Adipose tissue (tissue), 3 donors: ENCODE measurements around the gene FAM174B. TPM values are rescaled to one million over a fixed set of nuclear protein-coding genes. Genes with fewer than 3 reads are reported as not detected.

Experiments
- H3K27ac ChIP-seq: one replicate; pipeline ENCODE4 v1.5.1; 2013; ENCODE audit warnings: low read depth, low read length
- WGBS, 3 donors: extraction: QIAGEN DNeasy Blood & Tissue Kit; methylation state at CpG; one replicate each; pipeline ENCODE4 v1.1.7; 2013; 5-methylcytosine and 5-hydroxymethylcytosine counted together
- polyA plus RNA-seq, 3 donors: library from polyadenylated mRNA; stranded (reverse); fragments of 200-250 nt; gene quantifications; one replicate each; pipeline ENCODE4 v1.2.3, GENCODE V29; 2013
- donor health status: healthy with polysubstance abuse.
- donor health status: Bipolar disorder and iron deficiency.
- donor health status: healthy.

FAM174B gene
- polyA plus RNA-seq = 10 to 100 TPM in 1 of 3 donors, 1 to 10 TPM in 2; 4.5 to 50.8 (median 7.8) TPM

DNA sequence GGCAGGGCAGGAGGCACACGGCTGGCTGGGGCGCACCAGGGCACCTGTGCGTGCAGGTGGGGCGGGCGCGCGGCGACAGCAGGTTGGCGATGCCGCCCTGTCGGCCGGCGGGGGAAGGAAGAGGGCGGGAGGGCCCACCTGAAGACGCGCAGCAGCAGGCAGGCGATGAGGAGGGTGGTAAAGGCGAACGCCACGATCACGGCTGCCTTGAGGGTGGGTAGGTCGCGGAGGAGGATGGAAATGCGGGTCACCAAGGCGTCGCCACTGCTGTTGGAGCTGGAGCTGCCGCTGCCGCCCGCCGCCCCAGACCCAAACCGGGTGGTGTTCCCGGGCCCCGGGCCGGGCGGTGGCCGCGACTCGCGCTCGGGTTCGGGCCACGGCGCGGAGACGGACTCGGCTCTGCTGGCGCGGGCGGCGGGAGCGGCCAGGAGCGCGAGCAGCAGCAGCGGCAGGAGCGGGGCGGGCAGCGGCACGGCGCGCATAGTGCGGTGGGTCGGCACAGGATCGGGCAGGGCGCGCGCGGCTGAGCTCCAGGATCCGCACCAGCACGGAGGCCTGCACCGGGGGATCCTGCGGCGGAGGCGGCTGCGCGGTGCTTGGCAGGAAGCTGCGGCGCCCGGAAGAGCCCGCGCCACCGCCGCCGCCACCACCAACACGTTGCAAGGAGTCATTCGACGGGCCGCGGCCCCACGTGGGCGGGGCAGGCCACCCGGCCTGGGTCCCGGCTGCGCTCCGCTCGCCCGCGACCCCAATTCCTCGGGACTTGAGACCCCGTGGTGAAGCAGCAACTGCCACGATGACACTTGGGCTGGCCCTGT is at the start of gene FAM174B:
FAM174B (minus strand) TSS at position 598 of the 818 bp plus-strand sequence.
- 1% methylated on average over 62 to 100 of the region's 100 CpGs for WGBS, 3 donors
- H3K27ac ChIP-seq = no peak within 1 kb of the TSS

DNA sequence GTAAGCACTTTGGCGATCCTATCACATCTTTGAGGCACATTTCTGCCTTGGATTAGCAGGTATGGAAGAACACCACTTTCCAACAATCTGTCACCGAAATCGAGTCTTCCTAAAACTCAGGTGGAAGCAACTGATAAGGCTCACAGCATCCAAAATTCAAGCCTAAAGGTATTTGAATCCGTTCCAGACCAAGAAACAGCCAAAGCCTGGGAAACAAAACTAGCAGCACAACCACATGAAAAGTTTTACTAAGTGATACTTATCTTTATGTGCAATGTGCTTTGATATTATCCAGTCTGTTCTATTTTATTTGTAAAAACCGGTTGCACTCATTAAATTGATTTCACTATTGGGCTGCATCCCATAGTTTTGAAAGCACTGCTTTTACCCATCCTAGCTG is 40.5 kb upstream of the FAM174B start:
- WGBS, 3 donors = 59 to 69% (median 63%) methylated on average over 5 of the region's 5 CpGs
- no peak overlapping the region for H3K27ac ChIP-seq

GRCh38 chr15:92693691-92694331 is 38.2 kb upstream of the FAM174B start:
- whole genome bisulfite sequencing, 3 donors = 65 to 76% (median 70%) methylated on average over 5 of the region's 5 CpGs
- H3K27ac ChIP-seq = no peak overlapping the region

DNA sequence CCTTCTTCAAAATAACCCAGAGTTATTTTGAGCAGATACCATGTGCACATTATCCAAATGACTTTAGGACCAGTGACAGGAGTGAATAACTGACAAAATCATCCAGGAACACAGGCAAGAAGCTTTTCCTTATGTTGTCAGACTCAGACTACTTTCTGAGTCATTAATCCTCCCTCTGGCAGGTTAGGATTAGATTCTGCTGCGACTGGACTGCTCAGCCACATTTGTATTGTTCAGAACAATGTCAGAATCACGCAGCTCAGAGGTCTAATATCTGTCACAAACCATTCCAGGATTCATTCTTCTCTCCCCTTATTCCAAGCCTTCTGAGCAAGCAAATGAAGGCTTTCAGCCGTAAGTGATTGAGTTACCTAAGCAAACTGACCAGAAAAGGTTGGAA is 34.8 kb upstream of the FAM174B start:
- WGBS, 3 donors = 89 to 92% (median 92%) methylated on average over 3 of the region's 3 CpGs
- no peak overlapping the region for H3K27ac ChIP-seq

DNA sequence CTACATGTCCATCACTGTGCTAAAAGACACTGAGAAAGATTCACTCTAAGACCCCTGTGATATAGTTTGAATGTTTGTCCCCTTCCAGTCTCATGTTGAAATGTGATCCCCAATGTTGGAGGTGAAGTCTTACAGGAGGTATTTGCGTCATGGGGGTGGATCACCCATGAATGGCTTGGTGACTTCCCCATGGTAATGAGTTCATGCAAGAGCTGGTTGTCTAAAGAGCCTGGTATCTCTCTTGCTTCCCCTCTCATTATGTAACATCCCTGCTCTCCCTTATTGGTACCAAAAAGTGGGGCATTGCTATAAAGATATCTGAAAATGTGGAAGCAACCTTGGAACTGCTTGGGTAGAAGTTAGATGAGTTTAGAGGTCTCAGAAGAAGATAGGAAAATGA is 32.2 kb upstream of the FAM174B start:
- 60 to 100% (median 81%) methylated on average over 1 of the region's 1 CpG for WGBS, 3 donors
- no peak overlapping the region for H3K27ac ChIP-seq

- no peak overlapping the region for H3K27ac ChIP-seq
- WGBS, 3 donors = 89 to 95% (median 95%) methylated on average over 4 of the region's 4 CpGs
Observed at GRCh38 chr15:92687195-92687602, 31.6 kb upstream of the FAM174B start.

- H3K27ac ChIP-seq = no peak overlapping the region
- 44 to 82% (median 79%) methylated on average over 6 of the region's 6 CpGs for WGBS, 3 donors
Observed at GRCh38 chr15:92683511-92683834, 27.9 kb upstream of the FAM174B start.

- H3K27ac ChIP-seq = no peak overlapping the region
- WGBS, 3 donors = 63 to 78% (median 69%) methylated on average over 7 of the region's 7 CpGs
Observed at GRCh38 chr15:92682741-92683510, 27.4 kb upstream of the FAM174B start.

DNA sequence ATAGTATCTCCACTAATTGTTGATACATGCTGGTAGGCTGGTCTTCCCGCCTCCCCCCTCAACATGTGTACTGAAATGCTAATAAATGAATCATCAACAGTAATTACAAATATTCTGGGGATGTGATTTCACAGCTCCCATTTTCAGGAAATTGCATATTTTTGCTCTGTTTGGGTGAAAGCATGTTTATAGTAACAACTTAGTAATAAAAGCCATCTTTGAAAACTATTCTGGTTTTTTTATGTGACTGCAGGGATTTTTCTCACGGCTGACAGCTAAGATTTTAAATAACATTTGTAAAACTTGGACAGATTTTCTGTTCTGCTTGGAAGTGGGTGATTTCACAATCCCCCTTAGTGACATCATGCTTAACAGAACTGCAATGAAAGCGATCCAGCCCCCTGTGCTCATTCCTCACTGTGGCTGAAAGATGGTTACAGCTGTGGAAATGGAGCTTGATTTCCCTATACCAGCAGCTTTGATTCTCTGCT is 25.6 kb upstream of the FAM174B start:
- 27 to 68% (median 29%) methylated on average over 3 of the region's 3 CpGs for WGBS, 3 donors
- H3K27ac ChIP-seq = no peak overlapping the region

GRCh38 chr15:92677999-92678398 is 22.4 kb upstream of the FAM174B start:
- 57 to 83% (median 59%) methylated on average over 4 of the region's 4 CpGs for WGBS, 3 donors
- no peak overlapping the region for H3K27ac ChIP-seq

DNA sequence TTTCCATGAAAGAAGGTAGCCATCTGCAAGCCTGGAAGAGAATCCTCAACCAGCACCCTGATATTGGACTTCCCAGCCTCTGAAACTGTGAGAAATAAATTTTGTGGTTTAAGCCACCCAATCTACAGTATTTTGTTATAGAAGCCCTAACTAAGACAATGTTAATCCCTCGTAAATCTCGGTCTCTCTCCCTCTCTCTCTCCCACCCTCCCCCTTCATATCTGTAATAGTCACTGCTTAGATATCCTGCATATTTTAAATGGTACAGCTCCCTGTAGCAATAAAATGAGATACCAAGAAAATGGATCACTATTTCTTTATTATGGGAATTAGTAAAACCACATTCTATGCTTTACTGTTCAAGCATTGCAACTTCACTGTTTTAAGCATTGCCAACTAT is 21.0 kb upstream of the FAM174B start:
- no peak overlapping the region for H3K27ac ChIP-seq
- 97 to 100% (median 98%) methylated on average over 2 of the region's 2 CpGs for WGBS, 3 donors

DNA sequence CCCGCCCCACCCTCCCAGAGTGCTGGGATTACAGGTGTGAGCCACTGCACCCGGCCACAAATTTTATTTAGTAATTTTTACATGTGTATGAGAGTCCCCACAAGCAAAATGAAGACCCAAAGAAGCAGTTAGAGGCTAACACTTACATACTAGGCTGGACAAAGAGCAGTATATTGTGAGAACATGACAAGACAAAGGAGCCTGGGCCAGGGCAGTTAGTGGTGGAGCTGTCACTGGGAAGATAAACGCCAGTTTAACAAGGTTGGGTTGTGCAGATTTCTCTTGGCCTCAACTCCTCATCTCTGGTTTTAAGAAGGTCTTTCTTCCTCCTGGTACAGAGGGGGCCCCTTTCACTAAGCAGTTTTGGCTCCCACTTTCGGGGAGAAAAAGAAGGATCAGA is 19.9 kb upstream of the FAM174B start:
- 93 to 96% (median 95%) methylated on average over 4 of the region's 4 CpGs for WGBS, 3 donors
- no peak overlapping the region for H3K27ac ChIP-seq

DNA sequence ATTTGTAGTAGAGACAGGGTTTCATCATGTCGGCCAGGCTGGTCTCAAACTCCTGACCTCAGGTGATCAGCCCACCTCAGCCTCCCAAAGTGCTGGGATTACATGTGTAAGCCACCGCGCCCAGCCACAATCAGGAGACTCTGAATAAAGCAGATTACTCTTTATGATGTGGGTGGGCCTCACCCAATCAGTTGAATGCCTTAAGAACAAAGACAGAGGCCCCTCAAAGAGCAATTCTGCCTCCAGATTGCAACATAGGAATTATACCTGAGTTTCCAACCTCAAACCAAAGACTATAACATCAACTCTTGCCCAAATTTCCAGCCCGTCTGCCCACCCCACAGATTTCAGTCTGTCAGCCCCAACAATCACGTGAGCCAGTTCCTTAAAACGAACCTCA is 18.8 kb upstream of the FAM174B start:
- WGBS, 3 donors = 88 to 95% (median 92%) methylated on average over 6 of the region's 6 CpGs
- no peak overlapping the region for H3K27ac ChIP-seq

GRCh38 chr15:92672102-92672501 is 16.5 kb upstream of the FAM174B start:
- WGBS, 3 donors = 69 to 73% (median 70%) methylated on average over 6 of the region's 6 CpGs
- no peak overlapping the region for H3K27ac ChIP-seq

DNA sequence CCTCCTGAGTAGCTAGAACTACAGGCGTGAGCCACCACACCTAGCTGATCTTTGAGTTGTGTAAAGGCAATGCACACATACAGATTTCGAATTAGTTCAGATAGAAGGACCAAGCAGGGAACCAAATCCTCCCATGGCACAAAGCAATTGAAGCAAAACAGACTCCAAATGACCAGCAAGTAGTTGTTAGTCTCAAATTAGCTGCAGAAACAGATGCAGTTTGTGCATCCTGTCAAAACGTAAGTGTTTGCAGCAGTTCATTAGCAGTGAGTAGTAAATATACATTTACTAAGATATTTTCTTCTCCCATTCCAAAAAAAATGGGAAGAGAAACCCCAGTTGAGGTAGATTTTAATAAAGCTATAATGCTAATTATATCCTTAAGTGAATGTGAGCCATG is 15.8 kb upstream of the FAM174B start:
- H3K27ac ChIP-seq = no peak overlapping the region
- WGBS, 3 donors = 91 to 95% (median 94%) methylated on average over 3 of the region's 3 CpGs

DNA sequence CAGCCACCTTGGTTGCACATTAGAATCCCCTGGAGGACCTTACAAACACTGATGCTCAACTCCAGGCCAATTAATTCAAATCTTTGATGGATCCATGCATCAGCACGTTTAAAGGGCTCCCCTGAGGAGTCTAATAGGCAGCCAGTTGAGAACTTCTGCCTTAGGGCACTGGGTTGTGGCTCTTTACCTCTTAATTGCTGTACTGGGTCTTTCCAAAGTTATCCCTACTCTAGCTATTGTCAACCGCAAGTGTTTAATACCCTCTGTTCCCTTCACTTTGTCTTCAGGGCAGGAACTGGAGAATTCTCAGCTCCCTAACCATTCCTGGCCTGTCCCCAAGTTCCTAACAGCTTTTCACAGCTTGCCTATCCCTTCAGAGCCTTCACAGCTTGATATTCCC is 15.0 kb upstream of the FAM174B start:
- H3K27ac ChIP-seq = no peak overlapping the region
- 87 to 89% (median 88%) methylated on average over 2 of the region's 2 CpGs for WGBS, 3 donors

- no peak overlapping the region for H3K27ac ChIP-seq
- WGBS, 3 donors = 78 to 90% (median 82%) methylated on average over 2 of the region's 2 CpGs
Observed at GRCh38 chr15:92669432-92669831, 13.9 kb upstream of the FAM174B start.

DNA sequence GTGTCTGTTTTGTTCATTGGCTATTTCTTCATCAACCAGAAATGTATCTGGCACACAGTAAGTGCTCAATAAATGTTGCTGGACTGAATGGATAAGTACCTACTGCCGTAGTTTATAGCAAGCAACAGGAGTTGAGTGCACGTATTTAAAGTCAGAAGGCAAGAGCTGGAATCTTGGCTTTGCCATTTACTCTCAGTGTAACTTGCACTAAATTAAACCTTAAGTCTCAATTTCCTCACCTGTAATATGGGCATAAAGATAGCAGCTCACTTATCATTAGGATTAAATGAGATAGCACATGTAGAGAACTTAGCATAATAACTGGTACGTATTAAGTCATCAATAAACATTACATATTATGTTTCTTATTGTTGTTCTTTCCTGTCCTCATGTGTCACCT is 13.0 kb upstream of the FAM174B start:
- no peak overlapping the region for H3K27ac ChIP-seq
- 79 to 83% (median 81%) methylated on average over 3 of the region's 3 CpGs for whole genome bisulfite sequencing, 3 donors

GRCh38 chr15:92667970-92668485 is 12.5 kb upstream of the FAM174B start:
- WGBS, 3 donors = 52 to 79% (median 54%) methylated on average over 4 to 6 of the region's 6 CpGs
- H3K27ac ChIP-seq = no peak overlapping the region
